Astrocyte (in vitro differentiated cells and primary cell): ENCODE results near the gene CCDC30. TPM values are rescaled to one million over a fixed set of nuclear protein-coding genes. Genes with fewer than 3 reads are reported as not detected.

Source experiments
- DNase-seq: peaks from one replicate; pipeline ENCODE4 v3.0.0-alpha.2; 2010; ENCODE audit warnings: low read depth
- FAIRE-seq: peaks from 2 replicates; lab custom pipeline; 2011; peaks lifted over from hg19 to GRCh38; lab: Jason Lieb, UNC
- H2AFZ ChIP-seq: 2 replicates; pipeline ENCODE4 v1.6.0; 2012; ENCODE audit warnings: low read depth, low read length, inconsistent platforms
- H3K27ac ChIP-seq: 2 replicates; pipeline ENCODE4 v1.5.1; 2011; ENCODE audit warnings: low read depth, low read length, inconsistent platforms
- H3K27me3 ChIP-seq: 2 replicates; pipeline ENCODE4 v1.6.0; 2011; ENCODE audit warnings: low read length, inconsistent platforms; ENCODE audit not compliant: insufficient read depth
- H3K36me3 ChIP-seq: 2 replicates; pipeline ENCODE4 v1.5.1; 2011; ENCODE audit warnings: low read length, inconsistent platforms; ENCODE audit not compliant: insufficient read depth
- H3K4me1 ChIP-seq: 2 replicates; pipeline ENCODE4 v1.5.1; 2011; ENCODE audit warnings: low read length, inconsistent platforms; ENCODE audit not compliant: insufficient read depth
- H3K4me2 ChIP-seq: 2 replicates; pipeline ENCODE4 v1.6.0; 2012; ENCODE audit warnings: low read length, inconsistent platforms
- H3K4me3 ChIP-seq: 2 replicates; pipeline ENCODE4 v1.5.1; 2011; ENCODE audit warnings: low read depth, mild to moderate bottlenecking, low read length, inconsistent platforms; ENCODE audit not compliant: insufficient read depth
- H3K79me2 ChIP-seq: 2 replicates; pipeline ENCODE4 v1.6.0; 2012; ENCODE audit warnings: mild to moderate bottlenecking, low read length, inconsistent platforms; ENCODE audit not compliant: insufficient read depth
- H3K9ac ChIP-seq: 2 replicates; pipeline ENCODE4 v1.6.0; 2012; ENCODE audit warnings: mild to moderate bottlenecking, low read length, inconsistent platforms
- H3K9me3 ChIP-seq: 2 replicates; pipeline ENCODE4 v1.5.1; 2012; ENCODE audit warnings: low read depth, mild to moderate bottlenecking, low read length, inconsistent platforms; ENCODE audit not compliant: insufficient read depth
- H4K20me1 ChIP-seq: 2 replicates; pipeline ENCODE4 v1.6.0; 2012; ENCODE audit warnings: low read length, inconsistent platforms; ENCODE audit not compliant: insufficient read depth
- H3K27ac Mint-ChIP-seq: one replicate; pipeline ENCODE4 v1.8.0; 2021; ENCODE audit warnings: mild to moderate bottlenecking, mixed read lengths; ENCODE audit not compliant: unreplicated experiment
- H3K27me3 Mint-ChIP-seq: one replicate; pipeline ENCODE4 v1.8.0; 2021; ENCODE audit warnings: low read depth, mixed read lengths; ENCODE audit not compliant: unreplicated experiment
- H3K36me3 Mint-ChIP-seq: one replicate; pipeline ENCODE4 v1.8.0; 2021; ENCODE audit warnings: low read depth, mixed read lengths; ENCODE audit not compliant: unreplicated experiment
- H3K4me1 Mint-ChIP-seq: one replicate; pipeline ENCODE4 v1.8.0; 2021; ENCODE audit warnings: low read depth, mixed read lengths; ENCODE audit not compliant: unreplicated experiment
- H3K4me3 Mint-ChIP-seq: one replicate; pipeline ENCODE4 v1.8.0; 2021; ENCODE audit warnings: mild to moderate bottlenecking, moderate library complexity, mixed read lengths; ENCODE audit not compliant: unreplicated experiment
- H3K9me3 Mint-ChIP-seq: one replicate; pipeline ENCODE4 v1.8.0; 2021; ENCODE audit warnings: mild to moderate bottlenecking, mixed read lengths; ENCODE audit not compliant: unreplicated experiment
- CTCF ChIP-seq: IDR thresholded peaks from 2 replicates; pipeline ENCODE4 v1.5.1; 2011; ENCODE audit warnings: low read depth, mild to moderate bottlenecking, inconsistent platforms, low read length, moderate library complexity; ENCODE audit not compliant: insufficient read depth
- EZH2 ChIP-seq: IDR thresholded peaks from 2 replicates; pipeline ENCODE4 v1.6.1; 2012; ENCODE audit warnings: mild to moderate bottlenecking, low read length, inconsistent platforms; ENCODE audit not compliant: insufficient read depth
- total RNA-seq: library from RNA; stranded (reverse); gene quantifications from 2 replicates; pipeline ENCODE4 v1.2.1, GENCODE V29; 2021

CCDC30 gene
- total RNA-seq, 1 donor from 2014 or later = 2.5 TPM

GRCh38 chr1:42518908-42519307 is 55.8 kb downstream of the CCDC30 start:
- Mint-ChIP-seq H3K4me1 (no peaks in the 10 kb centered on the region), H3K4me3 (no peak overlapping the region), H3K27ac (no peak overlapping the region), H3K27me3 (no peaks in the 10 kb centered on the region), H3K9me3 (peaks cover 21% of the 10 kb centered on the region), H3K36me3 (peaks cover 7% of the 10 kb centered on the region)
- Histone ChIP-seq H3K9ac (no peak overlapping the region), H4K20me1 (no peaks in the 10 kb centered on the region), H3K36me3 (no peaks in the 10 kb centered on the region), H3K27ac (no peak overlapping the region), H3K27me3 (no peaks in the 10 kb centered on the region), H2AFZ (no peak overlapping the region), H3K4me1 (no peaks in the 10 kb centered on the region), H3K79me2 (no peaks in the 10 kb centered on the region), H3K4me3 (no peak overlapping the region), H3K4me2 (no peak overlapping the region), H3K9me3 (no peaks in the 10 kb centered on the region)
- FAIRE-seq (no peak), DNase-seq (no peak)
- TF ChIP-seq EZH2 = no peak

- Histone ChIP-seq H3K36me3 (no peaks in the 10 kb centered on the region), H3K4me3 (no peak overlapping the region), H3K4me2 (no peak overlapping the region), H3K9ac (no peak overlapping the region), H3K27me3 (no peaks in the 10 kb centered on the region), H4K20me1 (no peaks in the 10 kb centered on the region), H3K9me3 (no peaks in the 10 kb centered on the region), H3K4me1 (no peaks in the 10 kb centered on the region), H3K79me2 (no peaks in the 10 kb centered on the region), H2AFZ (no peak overlapping the region), H3K27ac (no peak overlapping the region)
- Mint-ChIP-seq H3K9me3 (peaks cover 13% of the 10 kb centered on the region), H3K4me1 (no peaks in the 10 kb centered on the region), H3K36me3 (peaks cover 5% of the 10 kb centered on the region), H3K27ac (no peak overlapping the region), H3K4me3 (no peak overlapping the region), H3K27me3 (no peaks in the 10 kb centered on the region)
- TF ChIP-seq CTCF = no peak
- no peak for TF ChIP-seq EZH2
- no peak for DNase-seq
- FAIRE-seq = peak; percentile 9
These were observed 60.1 kb downstream of the CCDC30 start for GRCh38 chr1:42523171-42523570.

- H3K79me2 ChIP-seq = no peaks in the 10 kb centered on the region
- no peaks in the 10 kb centered on the region for H3K27me3 Mint-ChIP-seq
- no peak overlapping the region for H3K9ac ChIP-seq
- DNase-seq (no peak), FAIRE-seq (no peak)
- peaks cover 2% of the 10 kb centered on the region for H3K36me3 Mint-ChIP-seq
- H3K9me3 ChIP-seq = no peaks in the 10 kb centered on the region
- no peak overlapping the region for H3K27ac ChIP-seq
- H2AFZ ChIP-seq = no peak overlapping the region
- H3K36me3 ChIP-seq = no peaks in the 10 kb centered on the region
- no peak overlapping the region for H3K4me2 ChIP-seq
- H3K9me3 Mint-ChIP-seq = peaks cover 6% of the 10 kb centered on the region
- H3K27ac Mint-ChIP-seq = no peak overlapping the region
- H3K27me3 ChIP-seq = no peaks in the 10 kb centered on the region
- H3K4me1 Mint-ChIP-seq = no peaks in the 10 kb centered on the region
- H4K20me1 ChIP-seq = no peaks in the 10 kb centered on the region
- TF ChIP-seq EZH2 = no peak
- no peak for TF ChIP-seq CTCF
- no peak overlapping the region for H3K4me3 Mint-ChIP-seq
- no peaks in the 10 kb centered on the region for H3K4me1 ChIP-seq
- H3K4me3 ChIP-seq = no peak overlapping the region
These were observed 61.2 kb downstream of the CCDC30 start for GRCh38 chr1:42524330-42524729.
